ENCODE data around the gene GKN2.
"Not testable (repeated sequence)": the region's sequence is repeated elsewhere in the genome, so short reads cannot be mapped to it uniquely, and the experiment has no call there.

The GKN2 gene

GRCh38 chr2:68917034-68917718 is 35.5 kb downstream of the GKN2 start:
- DNase-seq, result no peak

DNA sequence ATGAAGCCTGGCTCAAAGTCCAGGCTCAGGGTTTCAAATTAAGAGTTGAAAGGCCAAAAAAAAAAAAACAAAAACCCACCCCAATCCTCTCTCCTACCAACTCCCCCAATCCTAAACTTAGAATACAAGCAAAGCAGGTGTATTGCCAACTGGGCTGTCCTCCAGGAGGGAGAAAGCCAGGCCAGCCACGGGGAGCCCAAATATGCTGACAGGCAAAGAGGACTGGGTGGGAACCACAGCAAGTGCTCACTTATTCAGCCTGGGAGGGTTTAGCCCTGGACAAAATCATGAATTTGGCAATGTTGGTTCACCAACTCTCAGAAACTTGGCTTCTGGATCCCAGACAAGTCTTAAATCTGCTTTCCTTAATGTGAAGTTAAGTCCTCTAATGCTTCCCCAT is 36.5 kb downstream of the GKN2 start:
- no peak for DNase-seq

- DNase-seq, result no peak
Observed at GRCh38 chr2:68915393-68915792, 37.3 kb downstream of the GKN2 start.

DNA sequence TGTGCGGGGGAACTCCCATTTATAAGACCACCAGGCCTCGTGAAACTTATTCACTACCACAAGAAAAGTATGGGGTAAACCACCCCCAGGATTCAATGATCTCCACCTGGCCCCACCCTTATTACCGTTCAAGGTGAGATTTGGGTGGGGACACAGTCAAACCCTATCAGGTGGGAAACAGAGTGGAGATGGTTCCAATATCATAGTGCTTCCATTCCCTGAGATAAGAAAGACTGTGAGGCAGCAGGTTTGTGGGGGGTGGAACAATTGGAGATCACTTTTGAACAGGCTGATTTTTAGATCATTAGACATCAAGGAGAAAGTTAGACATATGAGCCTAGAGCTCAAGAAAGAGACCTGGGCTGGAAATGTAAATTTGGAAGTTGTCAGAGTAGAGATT is 39.3 kb downstream of the GKN2 start:
- no peak for DNase-seq

- DNase-seq, result no peak
Observed at GRCh38 chr2:68912732-68913131, 40.0 kb downstream of the GKN2 start.

GRCh38 chr2:68912111-68912510 is 40.6 kb downstream of the GKN2 start:
- DNase-seq, result no peak

DNA sequence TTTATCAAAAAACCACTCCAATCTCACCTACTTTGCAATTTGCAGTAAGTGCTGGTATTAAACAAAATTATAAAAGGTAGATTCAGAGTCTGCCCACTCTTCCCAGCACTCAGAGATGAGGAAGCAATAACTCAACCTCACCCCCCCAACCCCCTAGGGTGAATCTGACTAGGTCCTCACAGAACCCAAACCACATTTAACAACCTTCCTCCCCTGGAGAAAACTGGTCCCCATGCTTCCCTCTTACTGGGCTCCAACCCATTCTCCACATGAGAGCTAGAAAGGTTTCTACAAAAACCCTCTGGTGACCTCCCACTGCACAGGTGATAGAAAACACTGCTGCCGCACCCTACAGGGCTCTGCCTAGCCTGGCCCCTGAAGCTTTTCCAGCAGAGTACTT is 41.0 kb downstream of the GKN2 start:
- DNase-seq, result no peak

GRCh38 chr2:68911246-68911645 is 41.4 kb downstream of the GKN2 start:
- DNase-seq, result no peak

DNA sequence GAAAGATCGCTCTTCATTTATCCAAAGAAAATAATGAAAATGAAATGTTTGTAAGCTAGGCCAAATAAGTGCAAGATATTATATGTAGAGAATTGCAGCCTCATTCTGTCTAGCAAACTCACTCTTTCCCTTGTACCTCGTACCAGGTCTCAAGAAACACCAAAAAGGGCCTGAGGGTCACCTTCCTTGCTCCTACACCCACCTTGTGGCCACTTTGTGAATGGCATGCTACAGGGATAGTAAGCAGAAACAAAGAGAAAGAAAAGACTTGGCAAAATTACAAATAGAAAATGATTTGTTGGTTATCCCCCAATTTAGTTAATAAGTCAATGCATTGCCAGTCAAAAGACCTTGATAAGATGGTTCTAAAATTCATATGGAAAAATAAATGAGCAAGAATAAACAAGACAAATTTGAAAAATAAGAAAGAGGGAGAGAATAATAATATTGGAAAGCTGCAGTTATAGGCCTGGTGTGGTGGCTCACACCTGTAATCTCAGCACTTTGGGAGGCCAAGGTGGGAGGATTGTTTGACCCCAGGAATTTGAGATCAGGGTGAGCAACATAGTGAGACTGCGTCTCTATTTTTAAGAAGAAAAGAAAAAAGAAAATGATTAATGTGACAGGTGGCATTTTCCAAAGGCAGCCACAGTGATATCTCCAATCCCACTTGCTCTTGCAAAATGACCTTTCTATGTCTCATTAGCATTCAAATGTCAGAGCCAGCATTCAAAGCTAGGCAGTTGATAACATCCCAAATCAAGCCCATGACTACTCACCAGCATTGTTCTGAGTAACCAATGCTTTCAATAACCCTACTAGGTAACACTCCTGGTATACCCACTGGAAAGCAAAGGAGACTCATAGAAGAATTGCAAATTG is 42.7 kb downstream of the GKN2 start:
- DNase-seq, result peak; percentile 17

DNA sequence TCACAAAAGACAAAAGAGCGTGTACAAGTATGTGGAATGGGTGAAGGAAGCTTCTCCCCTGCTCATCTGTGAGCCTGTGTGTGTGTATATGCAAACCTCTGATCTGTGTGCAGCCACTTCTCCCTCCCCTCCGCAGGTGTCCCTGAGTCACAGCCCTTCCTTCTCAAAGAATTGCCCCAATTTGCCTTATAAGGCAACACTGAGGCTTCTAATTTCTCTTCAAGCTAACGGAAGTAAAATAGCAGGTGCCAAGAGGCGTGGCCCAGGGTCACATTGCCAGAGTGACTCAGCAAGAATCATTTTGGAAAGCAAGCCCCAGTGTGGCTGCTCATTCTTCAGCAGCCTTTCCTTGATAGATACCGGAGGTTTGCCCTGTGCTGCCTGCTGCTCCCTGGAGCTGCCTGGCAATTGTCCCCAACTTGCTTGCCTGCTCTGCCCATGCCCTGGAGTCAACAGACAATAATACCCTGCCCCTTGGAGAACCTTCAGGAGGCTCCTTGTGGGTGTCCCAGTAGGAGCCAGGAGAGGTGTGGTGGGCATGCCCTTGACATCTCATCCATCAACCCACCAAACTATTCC is 44.2 kb downstream of the GKN2 start:
- peak; percentile 56 for DNase-seq

GRCh38 chr2:68907920-68908253 is 44.8 kb downstream of the GKN2 start:
- no peak for DNase-seq

DNA sequence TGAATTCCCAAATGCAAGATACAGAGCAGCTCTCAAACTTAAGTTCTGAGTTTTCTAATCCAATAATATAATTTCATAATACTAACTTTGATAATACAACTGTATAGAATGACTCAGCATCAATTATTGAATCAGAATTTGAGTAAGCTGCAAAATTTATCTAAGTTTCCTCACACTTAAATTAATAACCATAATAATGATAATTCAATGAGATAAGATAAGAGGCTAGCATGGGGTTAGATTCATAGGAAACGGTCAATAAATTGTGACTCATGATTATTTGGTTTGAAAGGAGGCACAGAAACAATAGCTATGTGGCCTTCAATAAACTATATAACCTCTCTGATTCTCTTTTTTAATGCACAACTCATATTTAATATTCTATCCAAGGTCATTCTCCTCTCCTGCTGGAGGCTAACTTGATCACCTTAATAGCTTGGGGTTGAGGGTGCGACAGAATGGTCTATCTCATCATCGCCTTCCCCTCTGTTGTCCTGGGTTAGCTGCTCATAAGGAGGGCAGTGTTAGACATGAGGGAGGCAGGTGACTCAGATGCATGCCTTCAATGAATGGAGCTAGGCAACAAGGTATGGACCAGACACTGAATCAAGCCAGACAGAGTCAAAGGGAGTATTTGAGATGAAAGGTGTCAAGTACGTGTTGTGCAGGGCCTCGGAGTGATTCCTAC is 45.3 kb downstream of the GKN2 start:
- no peak for DNase-seq

DNA sequence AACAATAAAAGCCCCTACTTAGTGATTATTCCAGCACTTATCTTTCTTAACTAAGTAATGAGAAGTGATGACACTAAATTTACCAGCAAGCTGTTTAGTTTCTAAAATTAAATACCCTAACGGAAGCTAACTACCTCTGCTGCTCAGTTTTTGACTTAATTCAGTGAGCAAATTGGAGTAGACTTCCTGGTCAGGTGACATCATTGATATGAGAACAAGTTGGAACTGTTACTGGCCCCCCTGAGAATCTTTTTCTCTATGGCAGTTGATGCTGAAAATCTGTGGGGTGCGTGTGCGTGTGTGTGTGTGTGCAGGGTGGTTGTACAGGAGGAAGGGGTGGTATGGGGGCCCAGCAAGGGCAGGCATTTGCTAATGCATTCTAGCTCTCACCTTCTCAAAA is 46.0 kb downstream of the GKN2 start:
- DNase-seq, result no peak

GRCh38 chr2:68905116-68905515 is 47.6 kb downstream of the GKN2 start:
- DNase-seq, result no peak

DNA sequence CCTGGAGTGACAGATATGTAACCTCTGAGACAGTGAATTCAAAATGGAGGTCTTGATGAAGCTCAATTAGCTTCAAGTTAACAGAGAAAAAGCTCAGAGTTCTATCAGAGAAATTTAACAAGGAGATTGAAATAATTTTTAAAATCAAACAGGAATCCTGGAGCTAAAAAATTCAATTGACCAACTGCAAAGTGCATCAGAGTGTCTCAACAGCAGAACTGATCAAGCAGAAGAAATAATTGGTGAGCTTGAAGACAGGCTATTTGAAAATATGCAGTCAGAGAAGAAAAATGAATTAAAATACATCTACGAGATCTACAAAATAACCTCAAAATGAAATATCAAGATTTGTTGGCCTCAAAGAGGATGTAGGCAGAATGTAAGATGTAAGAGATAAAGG is 51.1 kb downstream of the GKN2 start:
- DNase-seq, result no peak

DNA sequence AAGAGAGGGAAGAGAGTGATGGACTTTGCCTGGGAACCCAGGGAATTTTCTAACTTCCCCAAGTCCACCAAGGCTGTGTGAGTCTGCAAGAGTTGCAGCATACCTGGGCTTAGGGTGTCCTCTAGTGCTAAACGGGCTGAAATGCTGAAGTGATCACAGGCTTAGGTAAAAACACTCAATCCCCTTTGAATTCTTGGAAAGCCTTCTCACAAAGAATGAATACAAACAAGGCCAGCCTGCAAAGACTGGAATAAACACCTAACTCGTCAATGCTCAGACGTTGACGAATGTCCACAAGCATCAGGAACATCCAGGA is 51.5 kb downstream of the GKN2 start:
- no peak for DNase-seq

- no peak for DNase-seq
Observed at GRCh38 chr2:68900496-68901198, 52.0 kb downstream of the GKN2 start.

GRCh38 chr2:68895981-68896380 is 56.7 kb downstream of the GKN2 start:
- DNase-seq, result not testable (repeated sequence)
